DOHH2 (cell line): Measurements from ENCODE around the gene FAM9C.

Experiments
- H3F3A ChIP-seq: fragments of 200-600 bp; sonication (generic), shearing (Covaris generic); 2 replicates; pipeline ENCODE4 v1.6.0; 2016; ENCODE audit warnings: antibody characterized with exemption, mild to moderate bottlenecking; ENCODE audit not compliant: control insufficient read depth, insufficient read depth
- H3K27ac ChIP-seq: fragments of 200-600 bp; sonication (generic); 2 replicates; pipeline ENCODE4 v1.5.1; 2014; ENCODE audit warnings: low read depth, mild to moderate bottlenecking, low read length, moderate library complexity
- H3K27me3 ChIP-seq: fragments of 200-600 bp; sonication (generic); 2 replicates; pipeline ENCODE4 v1.6.1; 2014; ENCODE audit warnings: mild to moderate bottlenecking, low read length, mixed read lengths; ENCODE audit not compliant: control insufficient read depth
- H3K36me3 ChIP-seq: fragments of 200-600 bp; sonication (generic); 2 replicates; pipeline ENCODE4 v1.6.1; 2014; ENCODE audit warnings: mild to moderate bottlenecking, low read length, moderate library complexity, mixed read lengths; ENCODE audit not compliant: control insufficient read depth
- H3K4me1 ChIP-seq: fragments of 200-600 bp; sonication (generic); 2 replicates; pipeline ENCODE4 v1.6.1; 2014; ENCODE audit warnings: mild to moderate bottlenecking, low read length, mixed read lengths; ENCODE audit not compliant: control insufficient read depth
- H3K4me2 ChIP-seq: fragments of 200-600 bp; sonication (generic); 2 replicates; pipeline ENCODE4 v1.6.0; 2014; ENCODE audit warnings: mild to moderate bottlenecking, low read length, moderate library complexity
- H3K4me3 ChIP-seq: fragments of 200-600 bp; sonication (generic); 2 replicates; pipeline ENCODE4 v1.5.1; 2014; ENCODE audit warnings: mild to moderate bottlenecking, low read length, mixed read lengths
- H3K79me2 ChIP-seq: fragments of 200-600 bp; sonication (generic); 2 replicates; pipeline ENCODE4 v1.6.1; 2014; ENCODE audit warnings: mild to moderate bottlenecking, low read length, mixed read lengths; ENCODE audit not compliant: control insufficient read depth
- H3K9me2 ChIP-seq: fragments of 200-600 bp; sonication (generic); replicated peaks from 2 replicates; pipeline ENCODE4 v1.6.1; 2014; ENCODE audit warnings: mild to moderate bottlenecking, low read length, mixed read lengths; ENCODE audit not compliant: control insufficient read depth
- H3K9me3 ChIP-seq: fragments of 200-600 bp; sonication (generic); 2 replicates; pipeline ENCODE4 v1.6.1; 2014; ENCODE audit warnings: antibody characterized with exemption, low read length, mixed read lengths; ENCODE audit not compliant: control insufficient read depth, insufficient read depth
- H4K20me1 ChIP-seq: fragments of 200-600 bp; sonication (generic); 2 replicates; pipeline ENCODE4 v1.6.0; 2014; ENCODE audit warnings: low read depth, mild to moderate bottlenecking, antibody characterized with exemption, low read length, moderate library complexity; ENCODE audit not compliant: control insufficient read depth, insufficient read depth
- CTCF ChIP-seq: fragments of 200-600 bp; sonication (generic); IDR thresholded peaks from one replicate; pipeline ENCODE4 v1.5.1; 2014; ENCODE audit warnings: antibody characterized with exemption, mild to moderate bottlenecking, low read depth, low read length; ENCODE audit not compliant: poor library complexity, severe bottlenecking
- EZH2phosphoT487 ChIP-seq: fragments of 200-600 bp; sonication (generic); IDR thresholded peaks from 2 replicates; pipeline ENCODE4 v1.6.1; 2017; ENCODE audit warnings: borderline replicate concordance, mild to moderate bottlenecking, antibody characterized with exemption, low read length, moderate library complexity, mixed read lengths

FAM9C gene

GRCh38 chrX:13090339-13091110 is 46.1 kb upstream of the FAM9C start:
- Histone ChIP-seq H3K27ac (peak overlapping the region; percentile 82), H4K20me1 (no peaks in the 10 kb centered on the region), H3K4me3 (peak overlapping the region; percentile 34; the same call in 1 of the 2 replicates), H3K9me2 (no peaks in the 10 kb centered on the region), H3K9me3 (no peaks in the 10 kb centered on the region), H3K27me3 (no peaks in the 10 kb centered on the region), H3K36me3 (no peaks in the 10 kb centered on the region), H3K4me2 (peak overlapping the region; percentile 53), H3F3A (peaks cover 22% of the 10 kb centered on the region), H3K4me1 (peaks cover 94% of the 10 kb centered on the region), H3K79me2 (0 out of 2 replicates have a peak, but pooled peaks cover 3% of the 10 kb centered on the region)
- TF ChIP-seq EZH2phosphoT487 (no peak), CTCF (no peak)

DNA sequence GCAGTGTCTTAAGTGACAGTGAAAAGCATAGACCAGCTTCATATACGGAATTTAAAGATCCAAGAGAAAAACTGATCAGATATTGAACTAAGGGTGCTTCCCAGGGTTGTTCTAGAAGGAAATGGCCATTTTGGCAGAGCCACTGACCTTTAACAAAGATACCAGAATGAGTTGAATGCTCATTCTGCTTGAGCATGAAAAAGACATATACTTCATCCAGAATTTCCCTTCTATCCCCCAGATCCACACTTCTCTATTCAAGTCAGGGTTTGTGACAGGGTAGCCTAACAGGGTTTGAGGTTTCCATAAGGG is 45.6 kb upstream of the FAM9C start:
- Histone ChIP-seq H3K27me3 (no peaks in the 10 kb centered on the region), H3K79me2 (0 out of 2 replicates have a peak, but pooled peaks cover 3% of the 10 kb centered on the region), H3K4me1 (peaks cover 96% of the 10 kb centered on the region), H4K20me1 (no peaks in the 10 kb centered on the region), H3K9me3 (no peaks in the 10 kb centered on the region), H3K36me3 (no peaks in the 10 kb centered on the region), H3K9me2 (no peaks in the 10 kb centered on the region), H3K4me2 (peak overlapping the region; percentile 53), H3K4me3 (no peak overlapping the region), H3F3A (peaks cover 22% of the 10 kb centered on the region), H3K27ac (peak overlapping the region; percentile 82)
- TF ChIP-seq EZH2phosphoT487, result no peak
- no peak for TF ChIP-seq CTCF

DNA sequence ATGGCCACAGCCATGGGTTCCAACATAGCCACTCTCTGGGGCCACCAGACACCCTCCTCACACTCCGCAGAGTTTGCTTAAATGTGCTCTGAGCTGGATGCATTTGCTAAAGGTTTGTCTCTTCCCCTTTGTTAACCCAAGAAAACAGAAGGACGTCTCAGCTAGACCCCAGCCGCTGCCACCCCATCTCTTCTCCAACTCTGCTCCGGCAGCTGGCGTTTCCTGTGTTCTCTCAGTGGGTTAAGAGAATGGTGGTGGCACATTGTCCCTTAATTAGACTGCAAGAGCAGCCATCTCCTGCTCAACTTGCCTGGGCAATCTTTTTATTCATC is 43.7 kb upstream of the FAM9C start:
- Histone ChIP-seq H3K27ac (peak overlapping the region; percentile 98), H3K4me2 (peak overlapping the region; percentile 79), H3K79me2 (0 out of 2 replicates have a peak, but pooled peaks cover 3% of the 10 kb centered on the region), H3K4me3 (peak overlapping the region; percentile 65), H3K4me1 (peaks cover 97% of the 10 kb centered on the region), H3K9me2 (no peaks in the 10 kb centered on the region), H3K27me3 (no peaks in the 10 kb centered on the region), H3K36me3 (no peaks in the 10 kb centered on the region; the same call in 1 of the 2 replicates), H4K20me1 (no peaks in the 10 kb centered on the region), H3K9me3 (no peaks in the 10 kb centered on the region), H3F3A (peaks cover 33% of the 10 kb centered on the region)
- no peak for TF ChIP-seq CTCF
- TF ChIP-seq EZH2phosphoT487, result no peak
